ENCODE measurements around the gene FAH. TPM values are rescaled to one million over a fixed set of nuclear protein-coding genes. Genes with fewer than 3 reads are reported as not detected.

Gene FAH
- total and polyA plus RNA-seq, 12 donors, result 14.5 to 65.1 (median 28.8) TPM

GRCh38 chr15:80182611-80183261 lies 29.9 kb downstream of the FAH start:
- intact Hi-C loops (cut with DNase I), result no loop called here
- no peaks in the 10 kb centered on the region for H3K9me3 ChIP-seq
- H3K27ac ChIP-seq, result peak overlapping the region in 1 of 10 donors; percentile 6
- H3K27me3 ChIP-seq, result no peaks in the 10 kb centered on the region
- DNase-seq, result peak in 1 of 2 donors; percentile 15
- no peak for TF ChIP-seq CTCF (IDR thresholded peaks at IDR 0.05)
- peak in 4 of 8 donors; percentile 52 to 79 (median 74) for ATAC-seq
- H3K36me3 ChIP-seq, result peaks cover 0 to 84% (median 0%) of the 10 kb centered on the region in 9 donors
- H3K4me1 ChIP-seq, result peaks cover 0 to 23% (median 12%) of the 10 kb centered on the region in 9 donors
- WGBS, 2 donors, result 33 to 36% methylated on average over 5 of the region's 5 CpGs
- no peak overlapping the region for H3K4me3 ChIP-seq

GRCh38 chr15:80183306-80183705 lies 30.5 kb downstream of the FAH start:
- no peaks in the 10 kb centered on the region for H3K9me3 ChIP-seq
- H3K4me1 ChIP-seq, result peaks cover 0 to 23% (median 12%) of the 10 kb centered on the region in 9 donors
- ATAC-seq (no peak), DNase-seq (no peak)
- H3K4me3 ChIP-seq, result no peak overlapping the region
- whole genome bisulfite sequencing, 2 donors, result 91 to 95% methylated on average over 10 of the region's 10 CpGs
- intact Hi-C loops (cut with DNase I), result no loop called here
- H3K36me3 ChIP-seq, result peaks cover 0 to 80% (median 0%) of the 10 kb centered on the region in 9 donors
- peak overlapping the region in 1 of 10 donors; percentile 6 for H3K27ac ChIP-seq
- no peak for TF ChIP-seq CTCF (IDR thresholded peaks at IDR 0.05)
- H3K27me3 ChIP-seq, result no peaks in the 10 kb centered on the region

GRCh38 chr15:80183886-80184285 lies 31.1 kb downstream of the FAH start:
- ATAC-seq, result no peak
- peaks cover 0 to 22% (median 12%) of the 10 kb centered on the region in 9 donors for H3K4me1 ChIP-seq
- WGBS, 2 donors, result 87 to 89% methylated on average over 6 of the region's 6 CpGs
- intact Hi-C loops (cut with DNase I), result no loop called here
- no peaks in the 10 kb centered on the region for H3K9me3 ChIP-seq
- peak in 1 of 9 donors; percentile 7 for TF ChIP-seq CTCF (IDR thresholded peaks at IDR 0.05)
- no peak for DNase-seq
- H3K27me3 ChIP-seq, result no peaks in the 10 kb centered on the region
- H3K36me3 ChIP-seq, result peaks cover 0 to 79% (median 0%) of the 10 kb centered on the region in 9 donors
- H3K4me3 ChIP-seq, result no peak overlapping the region
- H3K27ac ChIP-seq, result no peak overlapping the region

- H3K27me3 ChIP-seq, result no peaks in the 10 kb centered on the region
- DNase-seq, result no peak
- ATAC-seq, result no peak
- peaks cover 0 to 16% (median 12%) of the 10 kb centered on the region in 9 donors for H3K4me1 ChIP-seq
- no peak overlapping the region for H3K27ac ChIP-seq
- H3K4me3 ChIP-seq, result no peak overlapping the region
- no peak for TF ChIP-seq CTCF (IDR thresholded peaks at IDR 0.05)
- 87 to 92% methylated on average over 7 of the region's 7 CpGs for WGBS, 2 donors
- no peaks in the 10 kb centered on the region for H3K9me3 ChIP-seq
- intact Hi-C loops (cut with DNase I), result no loop called here
- H3K36me3 ChIP-seq, result peaks cover 0 to 79% (median 0%) of the 10 kb centered on the region in 9 donors
Measured at GRCh38 chr15:80184554-80184953, 31.8 kb downstream of the FAH start.

Measured in heart right ventricle (tissue), 16 donors.